CD4-positive, alpha-beta memory T cell (primary cell): ENCODE data around the gene ZBTB21. TPM values are rescaled to one million over a fixed set of nuclear protein-coding genes. Genes with fewer than 3 reads are reported as not detected.

ENCODE experiments used
- CTCF ChIA-PET: fragments of 350-600 bp; sonication (Branson Sonifier 250); formaldehyde crosslinking; loops from one replicate; lab custom pipeline; 2021; ENCODE audit warnings: inconsistent platforms; ENCODE audit not compliant: partially characterized antibody; lab: Charles Lee
- POLR2A ChIA-PET: fragments of 350-600 bp; sonication (Branson Sonifier 250); formaldehyde crosslinking; loops from one replicate; lab custom pipeline; 2021; ENCODE audit not compliant: partially characterized antibody; lab: Charles Lee
- DNase-seq, 5 donors: peaks; one replicate each; pipeline versions ENCODE4 v3.0.0 to v3.0.0-alpha.2; 2020 to 2022; ENCODE audit warnings: mixed read lengths in 1 of 5
- H3K27ac ChIP-seq: one replicate; pipeline ENCODE4 v1.7.0; 2013; ENCODE audit warnings: low read depth, low read length
- H3K27me3 ChIP-seq: 2 replicates; pipeline ENCODE4 v1.7.0; 2013; ENCODE audit warnings: mild to moderate bottlenecking, low read length, moderate library complexity; ENCODE audit not compliant: insufficient read depth
- H3K36me3 ChIP-seq: 2 replicates; pipeline ENCODE4 v1.7.0; 2013; ENCODE audit warnings: mild to moderate bottlenecking, low read length, moderate library complexity; ENCODE audit not compliant: insufficient read depth
- H3K4me1 ChIP-seq: 2 replicates; pipeline ENCODE4 v1.7.0; 2013; ENCODE audit warnings: mild to moderate bottlenecking, low read length, moderate library complexity; ENCODE audit not compliant: insufficient read depth
- H3K4me3 ChIP-seq, 2 donors: one replicate each; pipeline ENCODE4 v1.7.0; 2013; ENCODE audit warnings: low read length in 2 of 2, mild to moderate bottlenecking in 1 of 2
- H3K9me3 ChIP-seq, 2 donors: one replicate each; pipeline ENCODE4 v1.7.0; 2013; ENCODE audit warnings: low read length in 2 of 2, control low read depth in 1 of 2; ENCODE audit not compliant: control insufficient read depth in 1 of 2
- H3K27ac Mint-ChIP-seq, 7 donors: one replicate each; pipeline ENCODE4 v1.8.0; 2020 to 2021; ENCODE audit warnings: mixed read lengths in 7 of 7, mild to moderate bottlenecking in 6 of 7, inconsistent platforms in 3 of 7, moderate library complexity in 3 of 7
- H3K27me3 Mint-ChIP-seq, 2 donors: one replicate each; pipeline ENCODE4 v1.8.0; 2020 to 2021; ENCODE audit warnings: mixed read lengths in 2 of 2
- H3K36me3 Mint-ChIP-seq, 2 donors: one replicate each; pipeline ENCODE4 v1.8.0; 2020 to 2021; ENCODE audit warnings: mixed read lengths in 2 of 2, inconsistent platforms in 1 of 2, mild to moderate bottlenecking in 1 of 2
- H3K4me1 Mint-ChIP-seq, 4 donors: one replicate each; pipeline ENCODE4 v1.8.0; 2020 to 2021; ENCODE audit warnings: mixed read lengths in 4 of 4, mild to moderate bottlenecking in 1 of 4
- H3K4me3 Mint-ChIP-seq, 8 donors: one replicate each; pipeline ENCODE4 v1.8.0; 2020 to 2021; ENCODE audit warnings: mixed read lengths in 8 of 8, mild to moderate bottlenecking in 7 of 8, moderate library complexity in 6 of 8, inconsistent platforms in 3 of 8
- H3K9me3 Mint-ChIP-seq, 8 donors: one replicate each; pipeline ENCODE4 v1.8.0; 2020 to 2021; ENCODE audit warnings: mixed read lengths in 8 of 8, mild to moderate bottlenecking in 5 of 8, inconsistent platforms in 3 of 8, moderate library complexity in 1 of 8
- intact Hi-C: fragments of 100-400 bp; cut with micrococcal nuclease; formaldehyde crosslinking; loops from one replicate; pipeline ENCODE4 v1.15.1; 2023
- polyA plus RNA-seq, 2 donors: library from polyadenylated mRNA; unstranded; fragments of 300-500 nt; fragmentation: Illumina TruSeq; gene quantifications; one replicate each; pipeline ENCODE4 v1.2.3, GENCODE V29; 2021
- total RNA-seq, 2 experiments: library from RNA; stranded (reverse); gene quantifications; one replicate each; pipeline ENCODE4 v1.2.3, GENCODE V29; 2021

The ZBTB21 gene
- total and polyA plus RNA-seq, 4 experiments from 2014 or later = 4.3 to 21.7 (median 13.5) TPM

GRCh38 chr21:41966041-41966833 lies 43.9 kb downstream of the ZBTB21 start:
- Mint-ChIP-seq H3K27ac (no peak overlapping the region), H3K9me3 (no peaks in the 10 kb centered on the region), H3K4me1 (peaks cover 0 to 5% (median 2%) of the 10 kb centered on the region in 4 donors), H3K4me3 (no peak overlapping the region), H3K27me3 (peaks cover 7 to 15% of the 10 kb centered on the region in 2 donors), H3K36me3 (no peaks in the 10 kb centered on the region)
- no peak overlapping the region for H3K4me3 ChIP-seq
- H3K27ac ChIP-seq = no peak overlapping the region
- H3K4me1 ChIP-seq = no peaks in the 10 kb centered on the region
- H3K27me3 ChIP-seq = no peaks in the 10 kb centered on the region
- ChIA-PET POLR2A (no interaction called here), CTCF (no interaction called here)
- H3K9me3 ChIP-seq = no peaks in the 10 kb centered on the region
- DNase-seq = no peak
- H3K36me3 ChIP-seq = no peaks in the 10 kb centered on the region
- intact Hi-C loops = no loop called here

GRCh38 chr21:41965461-41966013 lies 44.6 kb downstream of the ZBTB21 start:
- no peaks in the 10 kb centered on the region for H3K9me3 Mint-ChIP-seq

GRCh38 chr21:41965045-41965444 lies 45.1 kb downstream of the ZBTB21 start:
- no peak overlapping the region for H3K4me3 ChIP-seq
- Mint-ChIP-seq H3K36me3 (no peaks in the 10 kb centered on the region), H3K27ac (no peak overlapping the region), H3K4me1 (peaks cover 0 to 5% (median 3%) of the 10 kb centered on the region in 4 donors), H3K27me3 (peaks cover 10 to 16% of the 10 kb centered on the region in 2 donors), H3K4me3 (no peak overlapping the region), H3K9me3 (no peaks in the 10 kb centered on the region)
- no peaks in the 10 kb centered on the region for H3K9me3 ChIP-seq
- ChIA-PET POLR2A (no interaction called here), CTCF (no interaction called here)
- no peak for DNase-seq
- no peak overlapping the region for H3K27ac ChIP-seq
- H3K36me3 ChIP-seq = no peaks in the 10 kb centered on the region
- intact Hi-C loops = no loop called here
- H3K4me1 ChIP-seq = no peaks in the 10 kb centered on the region
- no peaks in the 10 kb centered on the region for H3K27me3 ChIP-seq

More at GRCh38 chr21:41965461-41966013, 44.6 kb downstream of the ZBTB21 start:
- Mint-ChIP-seq H3K36me3 (no peaks in the 10 kb centered on the region), H3K4me3 (no peak overlapping the region), H3K27me3 (peaks cover 10 to 16% of the 10 kb centered on the region in 2 donors), H3K27ac (no peak overlapping the region), H3K4me1 (peaks cover 0 to 5% (median 3%) of the 10 kb centered on the region in 4 donors)
- H3K9me3 ChIP-seq = no peaks in the 10 kb centered on the region
- CTCF ChIA-PET = no interaction called here
- no peaks in the 10 kb centered on the region for H3K27me3 ChIP-seq
- DNase-seq = no peak
- intact Hi-C loops = no loop called here
- no peaks in the 10 kb centered on the region for H3K36me3 ChIP-seq
- H3K4me3 ChIP-seq = no peak overlapping the region
- H3K4me1 ChIP-seq = no peaks in the 10 kb centered on the region
- POLR2A ChIA-PET = no interaction called here
- H3K27ac ChIP-seq = no peak overlapping the region

GRCh38 chr21:41964171-41964570 lies 46.0 kb downstream of the ZBTB21 start:
- ChIA-PET POLR2A (no interaction called here), CTCF (no interaction called here)
- H3K36me3 ChIP-seq = no peaks in the 10 kb centered on the region
- no peak overlapping the region for H3K4me3 ChIP-seq
- intact Hi-C loops = no loop called here
- H3K27me3 ChIP-seq = no peaks in the 10 kb centered on the region
- H3K9me3 Mint-ChIP-seq = no peaks in the 10 kb centered on the region
- H3K9me3 ChIP-seq = no peaks in the 10 kb centered on the region
- H3K27ac Mint-ChIP-seq = no peak overlapping the region
- peaks cover 0 to 5% (median 3%) of the 10 kb centered on the region in 4 donors for H3K4me1 Mint-ChIP-seq
- no peaks in the 10 kb centered on the region for H3K36me3 Mint-ChIP-seq
- H3K27ac ChIP-seq = no peak overlapping the region
- H3K4me3 Mint-ChIP-seq = no peak overlapping the region
- no peaks in the 10 kb centered on the region for H3K4me1 ChIP-seq
- H3K27me3 Mint-ChIP-seq = peaks cover 10 to 16% of the 10 kb centered on the region in 2 donors
- no peak for DNase-seq

GRCh38 chr21:41962425-41962966 lies 47.7 kb downstream of the ZBTB21 start:
- Histone ChIP-seq H3K9me3 (no peaks in the 10 kb centered on the region), H3K36me3 (no peaks in the 10 kb centered on the region), H3K4me1 (no peaks in the 10 kb centered on the region), H3K27ac (no peak overlapping the region), H3K4me3 (no peak overlapping the region), H3K27me3 (no peaks in the 10 kb centered on the region)
- Mint-ChIP-seq H3K9me3 (no peaks in the 10 kb centered on the region), H3K27ac (no peak overlapping the region), H3K36me3 (no peaks in the 10 kb centered on the region), H3K4me3 (no peak overlapping the region), H3K27me3 (peaks cover 10 to 16% of the 10 kb centered on the region in 2 donors), H3K4me1 (peaks cover 0 to 5% (median 3%) of the 10 kb centered on the region in 4 donors)
- no peak for DNase-seq
- ChIA-PET CTCF (interaction anchor here (0.7 kb wide), 1 partner anchor 93 kb away, joined by 3 read pairs; no protein-coding TSS in a partner anchor), POLR2A (no interaction called here)
- intact Hi-C loops = no loop called here

GRCh38 chr21:41961753-41962152 lies 48.4 kb downstream of the ZBTB21 start:
- no peak overlapping the region for H3K27ac Mint-ChIP-seq
- Histone ChIP-seq H3K36me3 (no peaks in the 10 kb centered on the region), H3K9me3 (no peaks in the 10 kb centered on the region), H3K27me3 (no peaks in the 10 kb centered on the region), H3K4me1 (no peaks in the 10 kb centered on the region), H3K27ac (no peak overlapping the region), H3K4me3 (no peak overlapping the region)
- H3K4me3 Mint-ChIP-seq = no peak overlapping the region
- ChIA-PET CTCF (interaction anchor here (1.4 kb wide), 1 partner anchor 156 kb away, joined by 3 read pairs; no protein-coding TSS in a partner anchor), POLR2A (no interaction called here)
- DNase-seq = no peak
- H3K36me3 Mint-ChIP-seq = no peaks in the 10 kb centered on the region
- no peaks in the 10 kb centered on the region for H3K9me3 Mint-ChIP-seq
- H3K27me3 Mint-ChIP-seq = peaks cover 12 to 18% of the 10 kb centered on the region in 2 donors
- intact Hi-C loops = no loop called here
- peaks cover 0 to 5% (median 3%) of the 10 kb centered on the region in 4 donors for H3K4me1 Mint-ChIP-seq

GRCh38 chr21:41961282-41961701 lies 48.9 kb downstream of the ZBTB21 start:
- Mint-ChIP-seq H3K4me3 (no peak overlapping the region), H3K27ac (no peak overlapping the region), H3K9me3 (no peaks in the 10 kb centered on the region), H3K4me1 (peaks cover 0 to 5% (median 3%) of the 10 kb centered on the region in 4 donors), H3K27me3 (peaks cover 13 to 18% of the 10 kb centered on the region in 2 donors), H3K36me3 (no peaks in the 10 kb centered on the region)
- Histone ChIP-seq H3K27ac (no peak overlapping the region), H3K27me3 (no peaks in the 10 kb centered on the region), H3K9me3 (no peaks in the 10 kb centered on the region), H3K4me1 (no peaks in the 10 kb centered on the region), H3K4me3 (no peak overlapping the region), H3K36me3 (no peaks in the 10 kb centered on the region)
- ChIA-PET POLR2A (no interaction called here), CTCF (interaction anchor here (0.8 to 1.4 kb wide), 2 partner anchors 50 to 156 kb away, joined by 3 read pairs; no protein-coding TSS in a partner anchor)
- intact Hi-C loops = no loop called here
- DNase-seq = no peak
